H1 (cell line): ENCODE data around the gene EEPD1. TPM values are rescaled to one million over a fixed set of nuclear protein-coding genes. Genes with fewer than 3 reads are reported as not detected.

ENCODE experiments used
- CTCF ChIA-PET: fragments of 300-600 bp; sonication (Branson Sonifier 250); formaldehyde crosslinking; loops from one replicate; lab custom pipeline; 2021; ENCODE audit not compliant: partially characterized antibody; lab: Charles Lee
- POLR2A ChIA-PET: fragments of 300-600 bp; sonication (Branson Sonifier 250); formaldehyde crosslinking; loops from one replicate; lab custom pipeline; 2021; ENCODE audit warnings: inconsistent platforms; ENCODE audit not compliant: partially characterized antibody; lab: Charles Lee
- DNase-seq, 2 experiments: peaks; one replicate each; pipeline versions ENCODE4 v3.0.0 to v3.0.0-alpha.2; 2010 to 2022; ENCODE audit warnings: low spot score in 2 of 2, low read depth in 1 of 2, mixed read lengths in 1 of 2
- FAIRE-seq: peaks from 2 replicates; lab custom pipeline; 2011; peaks lifted over from hg19 to GRCh38; lab: Jason Lieb, UNC
- H2AFZ ChIP-seq: 2 replicates; pipeline ENCODE4 v1.8.1; 2012; ENCODE audit warnings: low read length, inconsistent platforms
- H2AK5ac ChIP-seq: 2 replicates; pipeline ENCODE4 v1.6.1; 2013; ENCODE audit warnings: low read depth, low read length
- H2BK120ac ChIP-seq: replicated peaks from 2 replicates; pipeline ENCODE3; 2013; ENCODE audit warnings: low read depth, low read length, inconsistent platforms
- H2BK12ac ChIP-seq: 2 replicates; pipeline ENCODE4 v1.6.1; 2013; ENCODE audit warnings: low read depth, low read length
- H2BK15ac ChIP-seq: 2 replicates; pipeline ENCODE4 v1.6.1; 2013; ENCODE audit warnings: low read length
- H2BK20ac ChIP-seq: 2 replicates; pipeline ENCODE4 v1.6.1; 2013; ENCODE audit warnings: low read length
- H2BK5ac ChIP-seq: 2 replicates; pipeline ENCODE4 v1.6.1; 2013; ENCODE audit warnings: low read depth, low read length
- H3K14ac ChIP-seq: 2 replicates; pipeline ENCODE4 v1.6.1; 2013; ENCODE audit warnings: inconsistent platforms; ENCODE audit not compliant: insufficient read length
- H3K18ac ChIP-seq: 2 replicates; pipeline ENCODE4 v1.6.1; 2013; ENCODE audit warnings: low read length; ENCODE audit errors: extremely low read depth
- H3K23ac ChIP-seq: 2 replicates; pipeline ENCODE4 v1.6.1; 2013; ENCODE audit warnings: inconsistent platforms; ENCODE audit not compliant: insufficient read length
- H3K23me2 ChIP-seq: 2 replicates; pipeline ENCODE4 v1.6.1; 2013; ENCODE audit warnings: low read depth, low read length
- H3K27ac ChIP-seq: 2 replicates; pipeline ENCODE4 v1.6.1; 2011; ENCODE audit warnings: low read depth, low read length, inconsistent platforms
- H3K27me3 ChIP-seq, 4 experiments: replicated peaks in 1 of 4; 1 replicate in 1 of 4; 2 replicates in 3 of 4; pipeline versions ENCODE4 v1.6.1 to v1.8.1; 2011 to 2013; ENCODE audit warnings: low read length in 3 of 4, mild to moderate bottlenecking in 3 of 4, inconsistent platforms in 2 of 4, mixed read lengths in 2 of 4, moderate library complexity in 1 of 4; ENCODE audit not compliant: control insufficient read depth in 3 of 4, insufficient read depth in 3 of 4; ENCODE audit errors: extremely low read depth in 1 of 4
- H3K36me3 ChIP-seq, 4 experiments: 2 replicates each; pipeline versions ENCODE4 v1.6.1 to v1.8.1; 2011 to 2013; ENCODE audit warnings: mild to moderate bottlenecking in 4 of 4, low read length in 3 of 4, moderate library complexity in 2 of 4, control low read depth in 1 of 4, inconsistent platforms in 1 of 4; ENCODE audit not compliant: insufficient read depth in 4 of 4, control insufficient read depth in 2 of 4
- H3K4ac ChIP-seq: replicated peaks from 2 replicates; pipeline ENCODE3; 2013; ENCODE audit warnings: low read length, low read depth, mixed read lengths, inconsistent platforms; ENCODE audit not compliant: insufficient read length
- H3K4me1 ChIP-seq, 4 experiments: replicated peaks in 1 of 4; 1 replicate in 1 of 4; 2 replicates in 3 of 4; pipeline versions ENCODE4 v1.6.1 to v1.8.1; 2011 to 2013; ENCODE audit warnings: low read length in 3 of 4, inconsistent platforms in 2 of 4, mixed read lengths in 1 of 4; ENCODE audit not compliant: insufficient read depth in 4 of 4, control insufficient read depth in 3 of 4
- H3K4me2 ChIP-seq, 2 experiments: 2 replicates each; pipeline versions ENCODE4 v1.6.1 to v1.8.1; 2011 to 2013; ENCODE audit warnings: low read depth in 2 of 2, low read length in 2 of 2, control low read depth in 1 of 2, inconsistent platforms in 1 of 2, mild to moderate bottlenecking in 1 of 2; ENCODE audit not compliant: insufficient read depth in 1 of 2
- H3K4me3 ChIP-seq, 4 experiments: fragments of 200-600, 300-600 bp in 1 of 4; sonication (generic), shearing (Covaris generic), sonication (Bioruptor Twin) in 1 of 4; 2 replicates each; pipeline versions ENCODE4 v1.5.1 to v1.8.1; 2011 to 2016; ENCODE audit warnings: low read length in 4 of 4, low read depth in 3 of 4, control low read depth in 2 of 4, inconsistent platforms in 2 of 4, mild to moderate bottlenecking in 2 of 4, mixed read lengths in 1 of 4, moderate library complexity in 1 of 4; ENCODE audit not compliant: insufficient read depth in 2 of 4; ENCODE audit errors: extremely low read depth in 1 of 4
- H3K56ac ChIP-seq: replicated peaks from 2 replicates; pipeline ENCODE3; 2013; ENCODE audit warnings: low read depth, mild to moderate bottlenecking, mixed read lengths, low read length, inconsistent platforms; ENCODE audit not compliant: insufficient read length
- H3K79me1 ChIP-seq: 2 replicates; pipeline ENCODE4 v1.6.1; 2013; ENCODE audit warnings: low read depth, low read length, control low read depth
- H3K79me2 ChIP-seq, 2 experiments: 2 replicates each; pipeline versions ENCODE4 v1.6.1 to v1.8.1; 2012 to 2013; ENCODE audit warnings: low read length in 2 of 2, mild to moderate bottlenecking in 2 of 2, inconsistent platforms in 1 of 2; ENCODE audit not compliant: insufficient read depth in 2 of 2, control insufficient read depth in 1 of 2
- H3K9ac ChIP-seq, 4 experiments: replicated peaks in 1 of 4; 1 replicate in 1 of 4; 2 replicates in 3 of 4; pipeline versions ENCODE4 v1.6.1 to v1.8.1; 2011 to 2013; ENCODE audit warnings: low read depth in 3 of 4, low read length in 3 of 4, control low read depth in 2 of 4, mild to moderate bottlenecking in 2 of 4, moderate library complexity in 2 of 4, inconsistent platforms in 1 of 4; ENCODE audit errors: extremely low read depth in 1 of 4
- H3K9me3 ChIP-seq, 2 experiments: 2 replicates each; pipeline versions ENCODE4 v1.6.1 to v1.8.1; 2012 to 2013; ENCODE audit warnings: mild to moderate bottlenecking in 2 of 2, moderate library complexity in 2 of 2, control low read depth in 1 of 2, inconsistent platforms in 1 of 2, low read depth in 1 of 2, low read length in 1 of 2, mixed read lengths in 1 of 2; ENCODE audit not compliant: insufficient read depth in 2 of 2
- H4K20me1 ChIP-seq, 2 experiments: replicated peaks in 1 of 2; 2 replicates each; pipeline versions ENCODE3 to v1.8.1; 2011 to 2013; ENCODE audit warnings: inconsistent platforms in 2 of 2, low read length in 2 of 2, mild to moderate bottlenecking in 1 of 2; ENCODE audit not compliant: insufficient read depth in 2 of 2, control insufficient read depth in 1 of 2
- H4K5ac ChIP-seq: 2 replicates; pipeline ENCODE4 v1.6.1; 2013; ENCODE audit warnings: low read length, low read depth, mixed read lengths, inconsistent platforms; ENCODE audit not compliant: insufficient read length
- H4K8ac ChIP-seq: 2 replicates; pipeline ENCODE4 v1.8.0; 2013; ENCODE audit warnings: mild to moderate bottlenecking, moderate library complexity, low read length, inconsistent platforms; ENCODE audit not compliant: insufficient read depth; ENCODE audit errors: extremely low read depth
- H4K91ac ChIP-seq: replicated peaks from 2 replicates; pipeline ENCODE3; 2013; ENCODE audit warnings: low read length, mixed read lengths, inconsistent platforms; ENCODE audit not compliant: insufficient read length
- KDM5A ChIP-seq: fragments of 200-600 bp; IDR thresholded peaks from 2 replicates; pipeline ENCODE4 v1.7.1; 2012; ENCODE audit warnings: mild to moderate bottlenecking, low read length, inconsistent platforms, mixed read lengths
- WGBS, 2 experiments: shearing (Covaris generic) in 1 of 2; methylation state at CpG; one replicate each; pipeline versions ENCODE4 v1.1.6 to v1.1.7; 2013 to 2015; ENCODE audit warnings: low lambda C conversion rate in 2 of 2, mixed read lengths in 2 of 2, inconsistent platforms in 1 of 2, low coverage in 1 of 2, missing lambda C conversion rate in 1 of 2; ENCODE audit not compliant: insufficient replicate concordance in 2 of 2, insufficient coverage in 1 of 2, insufficient read length in 1 of 2; ENCODE audit errors: extremely low coverage in 1 of 2, missing lambda C conversion rate in 1 of 2; 5-methylcytosine and 5-hydroxymethylcytosine counted together
- polyA plus RNA-seq, 7 experiments: library from polyadenylated mRNA; depleted of rRNA in 3 of 7; stranded (reverse) in 5 of 7; unstranded in 2 of 7; fragments of >200 nt in 5 of 7; fragments of 200-250 nt in 2 of 7; gene quantifications; 1 replicate in 5 of 7; 2 replicates in 1 of 7; 4 replicates in 1 of 7; pipeline versions ENCODE4 v1.2.1 to v1.2.3, GENCODE V29; 2011 to 2013; ENCODE audit warnings: missing spikeins in 2 of 7, mixed read lengths in 2 of 7
- total RNA-seq: library from RNA; stranded (reverse); fragmentation: NEBNext Ultra II Directional; extraction: Animal tissue kit (Norgen Biotek cat#: 25700); gene quantifications from 2 replicates; pipeline ENCODE4 v1.2.1, GENCODE V29; 2021

Gene EEPD1
- total and polyA plus RNA-seq, 2 of the 8 experiments (the other 6 are each of a cell fraction or from before 2014, with no cell fraction given): 3.1 to 7.8 TPM

- Histone ChIP-seq H3K27ac (no peak overlapping the region), H3K36me3 (no peaks in the 10 kb centered on the region), H4K20me1 (no peaks in the 10 kb centered on the region), H4K5ac (no peak overlapping the region), H3K4me3 (no peak overlapping the region), H3K79me1 (no peaks in the 10 kb centered on the region), H4K8ac (no peak overlapping the region), H2BK12ac (no peak overlapping the region), H2AK5ac (no peak overlapping the region), H3K9ac (no peak overlapping the region), H4K91ac (no peak overlapping the region), H2BK20ac (no peak overlapping the region), H2BK15ac (no peak overlapping the region), H3K18ac (no peak overlapping the region), H3K56ac (no peak overlapping the region), H2BK5ac (no peak overlapping the region), H3K79me2 (no peaks in the 10 kb centered on the region), H2AFZ (no peak overlapping the region), H2BK120ac (no peak overlapping the region), H3K4ac (no peak overlapping the region), H3K23me2 (no peaks in the 10 kb centered on the region), H3K23ac (no peak overlapping the region), H3K4me2 (no peak overlapping the region), H3K27me3 (no peaks in the 10 kb centered on the region), H3K9me3 (no peaks in the 10 kb centered on the region), H3K4me1 (no peaks in the 10 kb centered on the region; a peak in 1 of 7 replicates), H3K14ac (no peak overlapping the region)
- WGBS, 2 experiments: 91% methylated on average over 3 of the region's 3 CpGs; no CpG with 5 or more reads in 1 of the 2 experiments
- FAIRE-seq (no peak), DNase-seq (no peak)
- ChIA-PET CTCF (interaction anchor here (1.2 to 2.0 kb wide), 2 partner anchors 10 to 25 kb away, joined by 3 to 4 read pairs; no protein-coding TSS in a partner anchor), POLR2A (no interaction called here)
- no peak for TF ChIP-seq KDM5A
Observed at GRCh38 chr7:36266683-36267082, 113.6 kb downstream of the EEPD1 start.
